GM15510 (cell line): ENCODE data around the gene SYDE1.

Experiments used
- POLR2A ChIP-seq: IDR thresholded peaks from 3 replicates; pipeline ENCODE4 v1.6.1; 2011; ENCODE audit warnings: borderline replicate concordance; ENCODE audit not compliant: insufficient read length; ENCODE audit errors: extremely low read depth

Gene SYDE1

GRCh38 chr19:15115762-15116615 is 8.8 kb downstream of the SYDE1 start:
- no peak for TF ChIP-seq POLR2A

DNA sequence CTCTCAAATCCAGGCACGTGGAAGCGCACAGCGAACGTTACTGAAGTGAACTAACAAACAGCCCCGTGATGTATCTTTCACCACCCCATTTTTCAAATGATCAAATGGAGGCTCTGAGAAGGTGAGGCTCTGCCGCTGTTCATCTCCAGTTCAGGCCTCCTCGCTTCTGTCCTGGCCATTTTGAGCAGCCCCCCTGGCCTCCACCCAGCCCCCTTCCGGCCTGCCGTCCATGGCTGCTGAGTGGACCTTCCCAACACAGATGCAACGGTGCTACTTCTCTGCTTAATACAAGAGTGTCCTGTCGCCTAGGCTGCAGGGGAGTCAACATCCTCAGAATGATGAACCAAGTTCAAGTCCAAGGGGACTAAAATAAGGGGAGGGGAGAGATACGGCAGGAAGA is 9.7 kb downstream of the SYDE1 start:
- TF ChIP-seq POLR2A: no peak

DNA sequence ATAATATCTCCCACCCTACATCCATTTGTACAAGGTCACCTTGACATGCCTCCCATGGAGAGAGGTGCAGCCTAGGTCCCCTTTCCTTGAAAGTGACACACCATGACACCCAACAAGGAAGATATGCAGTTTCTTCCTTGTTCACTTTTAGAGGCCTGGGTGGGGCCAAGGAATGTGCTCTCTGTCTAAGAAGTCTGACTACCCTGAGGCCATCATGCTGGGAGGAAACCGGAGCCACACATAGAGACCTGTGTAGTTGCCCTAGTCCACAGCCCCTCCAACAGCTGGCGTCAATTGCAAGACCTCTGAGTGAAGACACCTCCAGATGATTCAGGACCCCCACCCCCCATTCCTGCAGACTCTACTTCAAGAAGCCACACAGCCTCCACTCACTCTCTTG is 11.0 kb downstream of the SYDE1 start:
- no peak for TF ChIP-seq POLR2A

GRCh38 chr19:15118789-15119494 is 11.7 kb downstream of the SYDE1 start:
- no peak for TF ChIP-seq POLR2A

- TF ChIP-seq POLR2A: no peak
Observed at GRCh38 chr19:15120135-15121026, 13.2 kb downstream of the SYDE1 start.

GRCh38 chr19:15122331-15123030 is 15.3 kb downstream of the SYDE1 start:
- no peak for TF ChIP-seq POLR2A

DNA sequence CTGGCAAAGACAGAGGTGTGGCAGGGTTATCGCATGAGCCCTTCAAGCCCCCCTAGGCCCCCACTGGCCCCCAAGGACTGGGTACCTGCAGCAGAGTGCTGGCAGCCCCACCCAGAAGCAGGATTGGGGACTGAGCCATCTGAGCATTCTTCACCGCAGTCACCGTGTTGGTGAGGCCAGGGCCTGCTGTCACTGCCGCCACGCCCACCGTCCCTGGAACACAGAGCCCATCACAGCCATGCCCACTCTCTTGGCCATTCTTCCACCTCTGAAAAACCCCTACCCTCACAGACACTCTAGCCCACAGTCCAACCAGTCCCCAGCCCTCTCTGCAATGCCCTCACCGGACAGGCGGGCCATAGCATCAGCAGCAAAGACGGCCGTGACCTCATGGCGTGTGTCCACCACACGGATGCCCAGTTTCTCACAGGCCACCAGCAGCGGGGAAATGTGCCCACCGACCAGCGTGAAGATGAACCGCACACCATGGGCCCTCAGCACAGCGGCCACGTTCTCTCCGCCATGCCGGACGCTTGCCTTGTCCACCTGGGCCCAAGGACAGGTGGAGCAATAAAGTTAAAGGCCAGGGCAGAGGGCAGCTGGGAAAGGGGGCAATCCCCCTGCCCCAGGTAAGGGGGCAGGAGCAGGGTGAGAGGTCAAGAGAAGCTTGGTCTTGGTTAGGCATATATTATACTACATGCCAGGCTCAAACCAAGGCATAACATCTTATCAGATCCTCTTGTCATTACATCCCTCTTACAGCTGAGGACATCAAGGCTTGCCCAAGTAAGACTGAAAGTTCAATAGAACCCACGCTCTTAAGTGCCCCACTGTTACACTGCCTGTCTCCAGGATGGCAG is 16.1 kb downstream of the SYDE1 start:
- no peak for TF ChIP-seq POLR2A

GRCh38 chr19:15123900-15124299 is 16.7 kb downstream of the SYDE1 start:
- TF ChIP-seq POLR2A: no peak

- no peak for TF ChIP-seq POLR2A
Observed at GRCh38 chr19:15124572-15125231, 17.5 kb downstream of the SYDE1 start.

DNA sequence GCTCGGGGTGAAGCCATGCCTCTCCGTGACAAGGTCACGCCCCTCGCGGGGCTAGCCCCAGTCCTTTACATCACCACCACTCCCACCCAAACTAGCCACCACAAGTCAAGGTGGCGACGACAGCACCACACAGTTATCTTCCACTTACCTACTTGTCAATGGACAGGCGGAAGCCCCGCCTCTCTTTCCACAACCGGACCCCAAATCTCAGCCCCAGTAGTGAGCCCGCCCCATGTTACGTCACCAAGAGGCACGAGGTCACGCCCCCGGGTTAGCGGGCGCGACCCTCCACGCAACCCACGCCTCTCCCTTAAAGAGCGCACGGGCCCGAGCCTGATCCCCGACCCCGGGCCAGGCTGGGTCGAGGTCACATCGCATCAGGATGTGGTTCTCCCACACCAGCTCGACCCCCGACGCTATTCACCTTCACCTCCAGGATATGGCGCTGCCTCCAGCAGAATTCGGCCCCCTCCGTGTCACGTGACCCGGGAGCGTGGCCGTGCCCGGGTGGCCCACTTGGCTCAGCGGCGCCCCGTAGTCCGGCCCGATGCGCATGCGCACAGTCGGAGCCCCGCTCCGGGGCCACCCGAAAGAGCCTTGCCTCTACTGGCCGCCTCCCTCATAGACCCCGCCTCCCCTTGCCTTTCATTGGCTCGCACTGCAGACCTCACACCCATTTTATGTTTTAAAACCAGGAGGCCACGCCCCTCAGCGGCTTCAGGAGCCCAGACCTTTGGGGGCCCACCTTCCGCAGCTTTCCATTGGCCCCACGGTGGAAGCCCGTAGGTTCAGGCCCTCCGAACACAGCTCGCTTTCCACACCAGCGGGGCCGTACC is 18.2 kb downstream of the SYDE1 start:
- TF ChIP-seq POLR2A: peak; percentile 63

GRCh38 chr19:15126131-15126910 is 19.1 kb downstream of the SYDE1 start:
- TF ChIP-seq POLR2A: no peak
